HG02885 (cell line): ENCODE results near the gene PDE3B.
A peak's percentile ranks its signal among the peaks of the same experiment; 100 is the strongest.
"Not testable (repeated sequence)": the region's sequence is repeated elsewhere in the genome, so short reads cannot be mapped to it uniquely, and the experiment has no call there.

Experiments used
- ATAC-seq: cut with Tn5 transposase; IDR thresholded peaks from one replicate; pipeline ENCODE4 v1.9.1; 2021; ENCODE audit warnings: mild to moderate bottlenecking; ENCODE audit not compliant: unreplicated experiment, poor library complexity

PDE3B gene

DNA sequence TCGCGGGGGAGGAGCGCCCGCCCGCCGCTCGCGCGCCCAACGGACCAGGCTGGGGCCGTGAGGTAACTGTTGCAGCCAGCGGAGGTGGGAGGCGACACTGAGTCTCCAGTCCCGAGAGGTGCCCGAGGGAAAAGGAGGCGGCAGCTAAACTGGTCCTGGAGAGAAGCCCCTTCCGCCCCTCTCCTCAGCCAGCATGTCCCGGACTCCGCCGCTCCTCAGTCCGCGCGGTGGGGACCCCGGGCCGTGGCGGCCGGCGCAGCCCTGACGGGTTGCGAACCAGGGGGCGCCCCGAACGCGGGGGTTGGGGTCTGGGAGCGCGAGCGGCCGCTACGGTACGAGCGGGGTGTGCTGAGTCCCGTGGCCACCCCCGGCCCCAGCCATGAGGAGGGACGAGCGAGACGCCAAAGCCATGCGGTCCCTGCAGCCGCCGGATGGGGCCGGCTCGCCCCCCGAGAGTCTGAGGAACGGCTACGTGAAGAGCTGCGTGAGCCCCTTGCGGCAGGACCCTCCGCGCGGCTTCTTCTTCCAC lies at the start of gene PDE3B:
Gene PDE3B (plus strand): TSS at position 108 of the 529 bp plus-strand sequence. CDS start 272 bp downstream, at position 380.
- peak; percentile 79 for ATAC-seq

DNA sequence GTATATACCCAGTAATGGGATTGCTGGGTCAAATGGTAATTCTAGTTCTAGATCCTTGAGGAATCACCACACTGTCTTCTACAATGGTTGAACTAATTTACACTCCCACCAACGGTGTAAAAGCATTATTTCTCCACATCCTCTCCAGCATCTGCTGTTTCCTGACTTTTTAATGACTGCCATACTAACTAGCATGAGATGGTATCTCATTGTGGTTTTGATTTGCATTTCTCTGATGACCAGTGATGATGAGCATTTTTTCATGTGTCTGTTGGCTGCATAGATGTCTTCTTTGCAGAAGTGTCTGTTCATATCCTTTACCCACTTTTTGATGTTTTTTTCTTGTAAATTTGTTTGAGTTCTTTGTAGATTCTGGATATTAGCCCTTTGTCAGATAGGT lies 48.3 kb upstream of the PDE3B start:
- not testable (repeated sequence) for ATAC-seq

DNA sequence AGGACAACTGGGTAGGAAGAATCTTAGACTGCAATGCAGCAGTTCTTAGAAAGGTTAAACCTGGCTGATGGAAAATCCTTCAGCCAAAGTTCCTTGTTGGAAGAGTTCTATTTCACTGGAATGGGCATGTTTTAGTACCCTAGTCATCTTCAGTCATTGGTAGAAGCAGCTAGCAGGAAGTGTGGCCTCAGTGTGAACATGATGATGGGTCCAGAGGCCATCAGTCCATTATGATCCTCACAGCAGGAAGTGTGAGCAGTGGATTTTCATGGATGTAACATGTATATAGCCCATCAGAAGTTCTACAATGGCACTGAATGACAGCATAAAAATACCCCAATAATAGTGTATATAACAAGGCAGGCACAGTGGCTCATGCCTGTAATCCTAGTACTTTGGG lies 35.9 kb upstream of the PDE3B start:
- no peak for ATAC-seq

DNA sequence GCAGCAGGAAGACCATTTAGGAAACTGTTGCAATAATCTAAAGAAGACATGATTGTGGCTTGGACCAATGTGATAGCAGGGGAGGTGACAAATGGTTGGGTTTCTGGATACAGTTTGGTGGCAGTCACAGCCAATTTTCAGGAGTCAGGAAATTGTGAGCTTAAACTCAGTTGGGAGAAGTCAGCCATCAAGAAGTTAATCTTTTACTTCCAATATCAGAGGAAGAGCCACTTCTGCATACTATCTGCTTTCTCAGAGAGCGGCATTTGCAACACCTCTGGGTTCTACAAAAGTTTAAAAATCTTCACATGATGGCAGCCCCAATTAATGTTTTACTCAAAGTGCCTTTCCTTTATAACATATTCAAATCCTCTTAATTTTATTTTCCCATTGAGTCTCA lies 33.7 kb upstream of the PDE3B start:
- ATAC-seq = no peak

DNA sequence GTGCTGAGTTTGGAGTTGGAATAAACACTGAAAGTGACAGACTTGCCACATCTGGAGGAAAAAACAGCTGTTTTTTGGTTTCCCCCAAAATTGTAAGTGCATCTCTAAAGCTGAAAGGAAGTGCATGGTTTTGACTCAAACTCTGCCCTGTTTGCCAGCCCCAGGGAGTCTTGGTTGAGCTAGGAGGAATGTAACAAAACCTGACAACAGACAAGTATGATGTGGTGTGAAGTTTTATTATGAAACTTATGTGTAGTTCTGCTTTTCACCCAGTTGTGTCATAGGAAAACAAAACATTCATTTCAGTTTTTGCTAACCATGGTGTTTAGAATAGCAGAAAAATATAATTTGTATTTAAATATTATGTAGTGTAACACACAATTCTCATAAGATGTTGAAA lies 31.7 kb upstream of the PDE3B start:
- ATAC-seq = peak; percentile 70

DNA sequence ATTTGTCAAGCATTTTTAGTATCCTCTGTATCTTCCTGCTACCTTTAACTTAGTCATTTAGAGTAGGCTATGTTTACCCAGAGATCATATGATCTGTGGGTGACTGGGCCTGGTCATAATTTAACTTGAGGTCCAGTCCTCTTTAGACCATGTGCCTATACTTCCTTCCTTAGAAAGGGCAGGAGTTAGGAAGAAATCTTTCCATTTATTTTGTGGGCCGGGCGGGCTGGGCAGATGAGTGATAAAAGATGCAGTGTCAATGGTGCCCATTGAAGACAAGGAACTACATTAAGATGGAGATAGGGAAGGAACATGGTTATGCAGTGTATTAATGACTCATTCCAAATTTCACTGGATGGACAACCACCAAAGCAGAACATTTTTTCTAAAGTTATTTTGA lies 30.9 kb upstream of the PDE3B start:
- no peak for ATAC-seq

DNA sequence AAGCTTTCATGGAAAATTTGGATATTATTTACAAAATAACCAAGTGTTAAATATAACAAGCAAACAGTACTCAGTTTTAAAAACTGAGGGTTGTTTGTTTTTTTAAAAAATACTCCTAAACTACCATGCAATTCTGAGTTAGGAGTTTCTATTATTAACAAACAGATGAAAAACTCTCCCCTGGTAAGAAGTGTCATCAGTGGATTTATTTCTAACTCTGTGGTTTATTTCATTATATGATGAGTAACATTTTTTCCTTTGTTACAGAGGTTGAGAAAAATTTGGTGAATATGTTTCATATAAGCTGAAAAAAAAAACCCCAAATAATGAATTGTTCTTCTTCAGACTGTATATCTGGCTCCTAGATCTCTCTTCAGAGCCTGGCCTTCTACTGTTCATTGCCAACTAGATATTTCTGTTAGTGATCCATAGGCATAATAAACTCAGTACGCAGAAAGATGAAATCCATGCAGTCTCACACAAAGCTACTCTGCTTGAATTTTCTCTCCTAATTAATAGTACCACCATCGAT lies 29.4 kb upstream of the PDE3B start:
- no peak for ATAC-seq

DNA sequence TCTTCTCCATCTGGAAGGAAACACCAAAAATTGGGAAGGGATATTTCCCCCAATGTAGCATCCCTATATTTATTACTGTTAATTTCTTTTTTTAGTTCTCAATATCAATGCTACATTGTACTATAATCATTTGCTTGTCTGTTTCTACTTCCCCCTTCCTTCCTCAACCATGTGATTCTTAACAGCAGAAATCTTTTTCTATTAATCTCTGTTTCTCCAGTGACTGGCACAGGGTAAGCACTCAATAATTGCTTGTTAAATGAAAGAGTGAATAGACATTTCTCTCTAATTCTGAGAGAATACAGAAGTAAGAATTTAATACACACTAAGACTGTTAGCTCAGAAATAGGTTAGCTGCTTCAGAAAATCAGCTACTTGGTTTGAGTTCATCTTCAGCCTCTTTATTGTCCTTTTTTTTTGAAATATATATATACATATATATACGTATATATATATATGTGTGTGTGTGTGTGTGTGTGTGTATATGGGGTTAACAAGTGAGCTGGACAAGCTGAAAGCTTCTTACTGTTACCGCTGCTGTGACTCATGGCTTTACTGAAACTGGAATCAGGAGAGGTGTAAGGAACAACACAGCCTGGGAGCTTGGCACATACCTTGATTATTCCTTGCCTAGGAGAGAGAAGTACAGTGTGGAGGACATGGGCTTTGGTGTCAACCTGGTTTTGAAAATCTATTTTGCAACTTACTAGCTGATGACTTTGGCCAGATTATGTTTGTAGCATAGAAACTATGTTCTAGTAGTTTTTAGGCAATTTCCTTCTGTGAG lies 26.2 kb upstream of the PDE3B start:
- ATAC-seq = no peak

DNA sequence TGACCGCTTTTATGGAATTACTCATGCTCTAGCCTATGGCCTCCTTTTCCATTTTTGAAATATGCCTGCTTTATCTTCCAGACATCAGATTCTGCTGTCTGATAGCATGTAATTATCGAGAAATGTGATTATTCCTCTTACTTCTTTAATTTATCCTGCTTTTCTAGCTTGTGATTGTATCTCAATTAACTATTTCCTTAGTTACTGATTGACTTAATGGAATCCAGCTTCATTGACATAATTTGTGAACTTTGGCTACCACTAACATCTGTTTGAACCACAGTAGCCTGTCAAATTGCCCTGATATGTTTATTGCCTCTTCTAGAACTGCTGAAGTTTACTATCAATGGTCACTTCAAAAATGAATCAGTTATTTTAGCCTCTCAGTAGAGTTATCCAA lies 25.5 kb upstream of the PDE3B start:
- ATAC-seq = no peak

DNA sequence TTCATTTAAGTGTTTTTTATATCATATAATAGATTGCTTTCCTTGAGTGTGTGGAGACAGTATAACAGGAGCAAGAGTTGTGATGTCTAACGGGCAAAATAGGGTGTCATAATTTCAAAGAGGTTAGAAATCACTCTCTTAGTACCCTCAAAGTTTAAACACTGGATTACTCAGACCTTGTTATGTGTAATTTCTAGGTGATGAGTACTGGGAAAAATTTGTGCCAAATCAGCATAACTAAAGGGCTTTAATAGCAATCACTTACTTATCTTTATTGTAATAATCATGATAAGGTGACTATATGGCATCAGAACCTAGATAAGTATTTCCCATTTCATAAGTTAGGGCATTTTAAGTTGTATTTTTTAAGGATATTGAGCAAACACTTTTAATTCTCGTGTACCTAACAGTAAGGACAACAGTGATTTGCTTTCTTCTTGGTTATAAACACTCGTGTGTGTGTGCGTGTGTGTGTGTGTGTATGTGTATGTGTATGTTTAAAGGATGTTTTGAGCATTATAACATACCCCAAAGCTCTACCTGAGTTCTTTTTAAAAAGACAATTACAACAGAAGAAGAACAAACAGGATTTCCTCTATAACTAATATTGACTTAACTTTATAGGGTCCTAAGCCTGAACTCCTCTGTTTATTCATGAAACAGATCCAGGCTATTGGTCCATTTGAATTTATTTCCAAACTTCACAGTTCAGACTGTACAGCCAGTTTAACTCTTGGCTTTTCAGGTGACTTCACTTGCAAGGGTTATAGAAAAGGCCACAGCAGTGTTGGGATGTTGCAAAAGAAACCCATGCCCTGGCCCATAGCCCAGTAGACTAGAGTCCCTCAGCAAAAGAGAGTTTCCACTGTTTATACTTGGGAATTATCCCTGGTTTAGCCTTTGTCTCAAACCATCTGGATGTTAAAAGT lies 23.7 kb upstream of the PDE3B start:
- ATAC-seq = no peak

DNA sequence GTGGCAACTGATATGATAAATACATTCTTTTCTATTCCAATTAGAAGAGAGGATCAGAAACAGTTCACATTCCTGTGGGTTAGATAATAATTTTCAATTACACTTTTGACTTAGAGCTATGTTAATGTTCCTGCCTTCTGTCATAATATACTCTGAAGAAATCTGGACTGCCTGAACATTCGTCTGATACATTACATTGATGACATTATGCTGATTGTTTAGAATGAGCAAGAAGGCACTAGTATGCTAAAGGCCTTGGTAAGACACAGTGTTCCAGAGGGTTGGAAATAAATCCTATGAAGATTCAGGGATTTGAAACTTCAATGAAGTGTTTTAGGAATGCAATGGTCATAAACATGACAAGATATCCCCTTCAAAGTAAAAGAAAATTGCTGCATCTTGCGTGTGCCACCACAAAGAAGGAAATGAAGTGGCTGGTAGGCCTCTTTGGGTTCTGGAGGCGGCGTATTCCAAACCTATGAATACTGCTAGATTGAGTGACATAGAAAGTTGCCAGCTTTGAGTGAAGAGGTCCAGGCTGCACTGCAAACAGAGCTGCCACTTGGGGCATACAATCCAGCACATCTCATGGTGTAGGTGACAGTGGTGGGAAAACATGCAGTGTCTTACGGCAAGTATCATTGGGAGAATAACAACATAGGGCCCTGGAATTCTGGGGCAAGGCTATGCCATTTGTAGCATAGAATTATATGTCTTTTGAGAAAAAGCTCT lies 21.2 kb upstream of the PDE3B start:
- ATAC-seq = no peak

DNA sequence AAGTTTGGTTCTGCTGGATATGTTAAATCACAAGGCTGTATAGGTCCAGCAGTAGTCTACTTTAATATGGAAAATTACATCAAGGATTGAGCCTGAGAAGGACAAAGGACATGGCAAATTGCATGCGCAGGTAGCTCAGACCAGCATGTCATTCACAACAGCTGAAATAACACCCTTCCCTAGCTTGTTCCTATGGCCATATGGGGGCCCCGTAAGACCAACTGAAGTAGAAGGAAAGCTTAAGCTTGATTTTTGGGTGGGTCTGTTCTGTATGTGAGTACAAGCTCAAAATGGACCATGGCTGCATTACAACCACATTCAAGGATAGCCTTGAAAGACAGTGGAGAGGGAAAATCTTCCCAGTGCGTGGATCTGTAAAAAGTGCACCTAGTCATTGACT lies 20.6 kb upstream of the PDE3B start:
- ATAC-seq = no peak

DNA sequence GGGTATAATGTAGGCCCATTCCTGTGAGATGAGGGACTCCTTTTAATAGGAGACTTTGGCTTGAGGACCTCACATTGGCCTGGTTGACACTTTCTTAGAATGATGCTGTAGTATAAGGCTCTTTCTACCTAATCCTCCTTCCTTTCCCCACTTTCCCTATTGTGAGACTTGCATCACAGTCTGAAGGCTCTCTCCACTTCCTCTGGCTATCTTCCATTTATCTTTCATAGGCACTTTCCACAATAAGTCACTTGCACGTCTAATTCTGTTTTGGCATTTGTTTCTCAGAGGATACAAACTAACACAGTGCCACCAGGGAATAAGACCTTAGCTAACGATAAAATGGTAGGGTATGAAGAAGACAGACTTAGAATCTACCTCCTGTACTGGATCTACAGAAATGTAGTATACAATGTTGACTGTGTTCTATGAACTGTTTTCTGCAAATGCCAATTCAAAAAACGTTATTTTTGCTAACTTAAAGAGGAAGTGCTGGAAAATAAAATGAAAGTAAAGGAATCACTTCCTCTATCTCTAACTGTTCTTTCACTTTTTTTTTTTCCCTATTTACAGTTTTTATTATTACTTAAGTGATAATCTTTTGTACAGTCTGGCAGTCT lies 17.9 kb upstream of the PDE3B start:
- no peak for ATAC-seq

DNA sequence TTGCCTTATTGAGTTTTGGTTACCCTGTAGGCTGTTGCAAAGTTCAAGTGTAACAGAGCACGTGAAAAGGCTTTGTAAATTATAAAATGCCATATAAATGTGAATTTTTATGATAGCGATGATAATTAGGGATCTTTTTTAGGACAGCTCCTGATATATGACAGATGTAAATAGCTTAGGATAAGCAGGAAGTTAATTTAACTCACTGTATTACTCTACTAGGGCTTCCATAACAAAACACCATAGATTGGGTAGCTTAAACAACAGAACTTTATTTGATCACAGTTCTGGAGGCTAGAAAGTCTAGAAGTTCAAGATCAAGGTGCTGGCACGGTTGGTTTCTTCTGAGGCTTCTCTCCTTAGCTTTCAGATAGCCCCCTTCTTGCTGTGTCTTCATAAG lies 17.0 kb upstream of the PDE3B start:
- no peak for ATAC-seq

DNA sequence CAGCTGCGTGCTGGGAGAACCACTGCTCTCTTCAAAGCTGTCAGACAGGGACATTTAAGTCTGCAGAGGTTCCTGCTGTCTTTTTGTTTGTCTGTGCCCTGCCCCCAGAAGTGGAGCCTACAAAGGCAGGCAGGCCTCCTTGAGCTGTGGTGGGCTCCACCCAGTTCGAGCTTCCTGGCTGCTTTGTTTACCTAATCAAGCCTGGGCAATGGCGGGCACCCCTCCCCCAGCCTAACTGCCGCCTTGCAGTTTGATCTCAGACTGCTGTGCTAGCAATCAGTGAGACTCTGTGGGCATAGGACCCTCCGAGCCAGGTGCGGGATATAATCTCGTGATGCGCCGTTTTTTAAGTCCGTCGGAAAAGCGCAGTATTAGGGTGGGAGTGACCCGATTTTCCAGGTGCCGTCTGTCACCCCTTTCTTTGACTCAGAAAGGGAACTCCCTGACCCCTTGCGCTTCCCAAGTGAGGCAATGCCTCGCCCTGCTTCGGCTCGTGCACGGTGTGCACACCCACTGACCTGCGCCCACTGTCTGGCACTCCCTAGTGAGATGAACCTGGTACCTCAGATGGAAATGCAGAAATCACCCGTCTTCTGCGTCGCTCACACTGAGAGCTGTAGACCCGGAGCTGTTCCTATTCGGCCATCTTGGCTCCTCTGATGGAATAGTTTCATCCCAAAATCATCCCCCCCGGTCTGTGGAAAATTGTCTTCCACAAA lies 9.9 kb upstream of the PDE3B start:
- not testable (repeated sequence) for ATAC-seq

DNA sequence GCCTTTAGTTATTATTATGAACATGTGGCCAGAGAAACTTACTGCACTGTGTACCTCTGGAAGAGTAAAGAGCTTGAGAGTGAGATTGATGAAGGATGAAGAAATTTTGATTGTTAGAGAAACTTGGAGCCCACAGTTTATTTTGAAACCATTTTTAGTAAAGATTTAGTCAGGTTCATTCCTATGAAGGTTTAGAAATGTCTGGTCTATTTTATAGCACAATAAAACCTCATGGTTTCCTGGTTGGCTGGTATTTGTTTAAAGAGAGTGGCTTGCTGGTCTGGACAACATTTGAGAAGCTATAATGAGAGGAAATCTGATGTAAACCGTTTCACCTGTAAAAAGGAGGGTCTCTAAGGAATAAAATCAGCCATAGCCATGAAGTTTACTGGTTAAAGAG lies 8.8 kb upstream of the PDE3B start:
- no peak for ATAC-seq

DNA sequence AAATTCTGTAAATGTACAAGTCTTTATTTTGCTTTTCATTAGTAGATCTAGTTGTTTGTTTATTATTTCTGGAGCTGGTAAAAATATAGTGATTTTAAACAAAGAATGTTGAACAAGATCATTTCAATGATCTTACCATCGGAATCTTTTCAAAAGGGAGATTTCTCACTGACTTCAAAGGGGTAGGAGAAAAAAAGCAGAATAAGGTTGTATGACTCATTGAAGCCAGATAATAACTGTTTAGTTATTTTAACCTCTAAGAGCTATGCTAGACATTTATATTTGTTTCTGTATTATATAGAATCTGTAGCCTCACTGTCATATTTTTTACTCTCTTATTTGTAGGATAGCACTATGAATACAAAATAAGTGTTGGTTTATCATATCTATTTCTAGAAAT lies 8.1 kb upstream of the PDE3B start:
- ATAC-seq = no peak

DNA sequence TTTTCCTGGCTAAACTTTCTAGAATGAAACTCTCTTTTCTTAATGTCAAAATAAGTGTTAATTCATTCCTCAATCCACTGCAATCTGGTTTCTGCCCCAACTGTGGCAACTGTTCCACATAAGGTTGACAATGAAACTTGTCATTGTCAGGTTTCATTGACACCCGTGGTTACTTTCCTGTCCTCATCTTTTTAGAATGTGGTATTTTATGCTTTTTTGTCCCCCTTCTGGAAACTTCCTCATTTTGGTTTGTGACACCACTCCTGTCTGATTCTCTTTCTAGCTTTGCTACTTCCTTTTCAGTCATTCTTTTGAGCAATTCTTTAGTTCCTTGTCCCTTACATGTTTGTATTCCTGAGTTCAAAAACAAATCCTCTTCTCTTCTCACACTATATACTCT lies 7.5 kb upstream of the PDE3B start:
- peak; percentile 73 for ATAC-seq

DNA sequence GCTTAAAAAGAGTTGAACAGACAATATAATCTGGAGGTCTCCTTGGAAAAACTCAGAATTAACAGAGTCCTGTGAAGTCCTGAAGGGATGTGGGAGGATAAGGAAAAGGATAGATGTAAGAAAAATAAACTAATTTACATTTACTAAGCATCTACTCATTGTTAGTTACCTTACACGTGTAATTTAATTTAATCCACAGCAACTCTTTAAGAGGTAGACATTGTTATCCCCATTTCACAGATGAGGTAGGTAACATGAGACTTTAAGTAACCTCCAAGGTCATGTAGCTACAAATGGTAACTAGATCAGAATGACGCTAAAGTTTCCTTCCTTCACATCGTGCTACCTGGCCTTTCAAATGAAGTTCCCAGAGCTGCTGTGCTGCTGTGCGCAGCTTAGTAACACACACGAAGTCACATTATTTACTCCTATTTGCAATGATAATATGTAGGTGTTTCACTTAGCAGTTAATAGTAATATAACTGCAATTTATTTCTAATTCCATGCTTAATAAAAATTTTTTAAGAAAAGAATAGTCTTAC lies 5.7 kb upstream of the PDE3B start:
- ATAC-seq = no peak
